ENCODE measurements around the gene FXYD7.

- TF ChIP-seq CTCF (IDR thresholded peaks at IDR 0.05) (no peak), ZFX (IDR thresholded peaks at IDR 0.05; ENCODE audit: borderline replicate concordance) (no peak)
Measured at GRCh38 chr19:35150445-35150844, 7.4 kb downstream of the FXYD7 start.

Measured in 22Rv1 (cell line).